Loucy (cell line): ENCODE results near the gene OSBPL2.

Experiments
- EZH2phosphoT487 ChIP-seq: fragments of 200-600 bp; IDR thresholded peaks from 2 replicates; pipeline ENCODE4 v1.6.1; 2018; ENCODE audit warnings: antibody characterized with exemption, mild to moderate bottlenecking, moderate library complexity, borderline replicate concordance
- TF ChIP-seq, protein P1 (sequence below): fragments of 200-600 bp; sonication (generic); conservative IDR thresholded peaks from 2 replicates; pipeline ENCODE4 v1.5.1; 2014; ENCODE audit warnings: mild to moderate bottlenecking, antibody characterized with exemption, low read length

DNA sequence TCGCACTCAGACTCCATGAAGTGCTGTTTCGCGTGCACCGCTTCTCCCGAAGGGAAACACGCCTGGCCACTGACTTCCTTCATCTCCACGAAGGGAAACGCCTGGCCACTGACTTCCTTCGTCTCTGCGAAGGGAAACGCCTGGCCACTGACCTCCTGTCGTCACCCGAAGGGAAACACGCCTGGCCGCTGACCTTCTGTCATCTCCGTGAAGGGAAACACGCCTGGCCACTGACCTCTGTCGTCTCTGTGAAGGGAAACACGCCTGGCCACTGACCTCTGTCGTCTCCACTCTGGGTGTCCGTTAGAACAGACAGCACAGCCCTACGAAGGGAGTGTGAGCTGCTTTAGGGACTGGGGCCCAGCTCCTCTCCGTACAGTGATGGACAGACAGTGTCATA lies 47.4 kb downstream of the OSBPL2 start:
- TF ChIP-seq, protein P1, sequence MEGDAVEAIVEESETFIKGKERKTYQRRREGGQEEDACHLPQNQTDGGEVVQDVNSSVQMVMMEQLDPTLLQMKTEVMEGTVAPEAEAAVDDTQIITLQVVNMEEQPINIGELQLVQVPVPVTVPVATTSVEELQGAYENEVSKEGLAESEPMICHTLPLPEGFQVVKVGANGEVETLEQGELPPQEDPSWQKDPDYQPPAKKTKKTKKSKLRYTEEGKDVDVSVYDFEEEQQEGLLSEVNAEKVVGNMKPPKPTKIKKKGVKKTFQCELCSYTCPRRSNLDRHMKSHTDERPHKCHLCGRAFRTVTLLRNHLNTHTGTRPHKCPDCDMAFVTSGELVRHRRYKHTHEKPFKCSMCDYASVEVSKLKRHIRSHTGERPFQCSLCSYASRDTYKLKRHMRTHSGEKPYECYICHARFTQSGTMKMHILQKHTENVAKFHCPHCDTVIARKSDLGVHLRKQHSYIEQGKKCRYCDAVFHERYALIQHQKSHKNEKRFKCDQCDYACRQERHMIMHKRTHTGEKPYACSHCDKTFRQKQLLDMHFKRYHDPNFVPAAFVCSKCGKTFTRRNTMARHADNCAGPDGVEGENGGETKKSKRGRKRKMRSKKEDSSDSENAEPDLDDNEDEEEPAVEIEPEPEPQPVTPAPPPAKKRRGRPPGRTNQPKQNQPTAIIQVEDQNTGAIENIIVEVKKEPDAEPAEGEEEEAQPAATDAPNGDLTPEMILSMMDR = no peak
- no peak for TF ChIP-seq EZH2phosphoT487
